Endometrial microvascular endothelial cells (primary cell): ENCODE data around the gene CDH10. TPM values are rescaled to one million over a fixed set of nuclear protein-coding genes. Genes with fewer than 3 reads are reported as not detected.

ENCODE experiments used
- in situ Hi-C: cut with HindIII; loops from 2 replicates; pipeline ENCODE4 v1.10.0; 2017; ENCODE audit warnings: low sequenced_read_pairs, low pct_unique_long_range_greater_than_20kb; ENCODE audit errors: inconsistent ontology term
- total RNA-seq: library from RNA; depleted of rRNA; stranded (reverse); fragments of >200 nt; gene quantifications from one replicate; pipeline ENCODE4 v1.2.3, GENCODE V29; 2015; ENCODE audit errors: inconsistent ontology term

CDH10 gene
- total RNA-seq, 1 donor from 2014 or later: not detected

DNA sequence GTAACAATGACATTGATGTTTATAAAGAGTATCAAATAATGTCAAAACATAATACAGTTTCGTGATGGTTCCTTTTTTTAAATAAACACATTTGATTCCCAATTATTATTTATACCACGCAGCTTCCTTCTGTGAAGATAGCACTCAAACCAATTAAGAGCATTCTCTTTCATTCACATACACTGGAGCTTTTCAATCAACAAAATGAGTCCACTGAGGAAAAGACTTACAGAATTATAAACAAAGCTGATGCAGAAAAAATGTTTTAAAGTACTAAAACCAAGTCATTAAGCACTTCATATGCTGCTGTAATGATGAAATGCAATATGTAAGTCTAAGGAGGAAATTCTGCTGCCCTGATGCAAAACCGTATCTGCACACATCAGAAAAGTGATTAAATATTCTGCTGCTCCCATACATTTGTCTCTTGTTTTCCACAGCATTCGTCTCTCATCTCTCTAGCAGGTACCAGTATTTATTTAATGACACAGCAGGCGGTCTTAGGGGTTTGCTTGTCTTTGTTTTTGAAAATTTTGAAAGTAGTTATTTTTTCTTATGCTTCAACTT lies 147.1 kb downstream of the CDH10 start:
- in situ Hi-C loops: no loop called here

DNA sequence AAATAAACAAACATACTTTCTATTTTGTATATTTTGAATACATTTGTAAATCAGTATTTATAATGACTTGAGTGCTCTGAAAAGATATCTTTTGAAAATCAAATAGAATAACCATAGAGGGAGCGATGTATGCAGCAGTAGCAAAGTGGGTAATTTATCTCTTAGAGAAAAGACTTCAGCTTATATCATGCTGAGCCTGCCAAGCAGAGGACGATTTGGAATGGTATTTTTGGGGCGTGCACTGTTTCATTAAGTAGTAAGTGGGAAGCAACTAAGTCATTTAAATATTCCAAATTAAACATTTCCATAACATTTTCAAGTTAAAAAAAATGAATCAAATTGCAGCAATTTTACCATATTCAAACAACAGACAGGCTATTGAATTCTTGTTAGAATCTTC lies 147.6 kb downstream of the CDH10 start:
- in situ Hi-C loops: no loop called here

DNA sequence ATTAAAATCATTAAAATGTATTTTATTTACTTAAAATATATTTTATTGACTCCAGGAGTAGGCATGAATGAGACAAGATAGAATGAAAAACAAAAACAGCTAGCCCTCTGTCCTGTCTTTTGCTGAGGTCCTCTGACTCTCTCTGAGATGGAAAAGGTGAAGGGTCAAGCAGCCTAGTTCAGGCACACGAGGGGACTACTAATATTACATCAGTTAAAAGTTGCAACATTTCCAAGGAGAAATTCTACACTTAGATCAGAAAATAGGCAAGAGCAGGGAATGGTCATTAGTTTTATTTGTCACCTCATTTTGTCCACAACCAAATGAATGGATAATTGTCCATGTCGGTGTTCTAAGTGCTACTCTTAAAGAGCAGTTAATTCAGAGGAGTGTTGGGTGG lies 148.5 kb downstream of the CDH10 start:
- in situ Hi-C loops: no loop called here

DNA sequence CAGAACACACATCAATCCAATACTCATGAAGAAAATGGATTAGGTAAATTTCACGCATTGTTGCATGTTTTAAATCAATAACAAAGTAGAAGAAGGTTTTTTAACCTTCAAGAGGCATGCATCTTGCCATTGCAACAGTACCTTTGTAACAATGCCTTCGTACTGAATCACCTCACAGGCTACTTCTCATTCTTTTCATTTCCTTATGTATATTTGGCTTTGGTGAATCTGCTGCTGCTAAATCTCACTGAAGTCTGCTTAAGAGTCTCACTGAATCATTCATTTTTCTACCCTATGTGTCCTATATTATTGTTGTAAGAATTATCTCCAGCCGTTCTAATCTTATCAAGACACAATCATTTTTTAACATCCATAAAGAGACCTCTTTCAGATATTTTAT lies 152.5 kb downstream of the CDH10 start:
- in situ Hi-C loops: no loop called here

DNA sequence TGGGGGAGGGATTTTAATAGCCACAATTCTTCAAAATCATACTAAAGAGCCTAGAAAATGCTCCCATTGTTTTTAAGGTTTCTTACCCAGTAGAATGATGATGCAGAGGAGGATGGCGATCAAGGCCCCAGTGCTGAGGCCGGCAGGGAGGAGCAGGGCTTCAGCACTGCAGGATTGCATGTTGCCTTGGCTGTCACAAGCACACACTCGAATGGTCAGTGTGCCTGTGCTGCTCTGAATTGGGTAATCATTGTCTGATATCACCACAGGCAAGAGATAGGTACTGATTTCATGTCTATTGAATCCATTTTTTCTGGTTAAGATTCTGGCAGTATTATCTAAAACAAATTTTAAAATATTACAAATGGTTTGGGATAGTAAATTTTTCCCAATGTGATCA lies 153.3 kb downstream of the CDH10 start:
- in situ Hi-C loops: no loop called here

DNA sequence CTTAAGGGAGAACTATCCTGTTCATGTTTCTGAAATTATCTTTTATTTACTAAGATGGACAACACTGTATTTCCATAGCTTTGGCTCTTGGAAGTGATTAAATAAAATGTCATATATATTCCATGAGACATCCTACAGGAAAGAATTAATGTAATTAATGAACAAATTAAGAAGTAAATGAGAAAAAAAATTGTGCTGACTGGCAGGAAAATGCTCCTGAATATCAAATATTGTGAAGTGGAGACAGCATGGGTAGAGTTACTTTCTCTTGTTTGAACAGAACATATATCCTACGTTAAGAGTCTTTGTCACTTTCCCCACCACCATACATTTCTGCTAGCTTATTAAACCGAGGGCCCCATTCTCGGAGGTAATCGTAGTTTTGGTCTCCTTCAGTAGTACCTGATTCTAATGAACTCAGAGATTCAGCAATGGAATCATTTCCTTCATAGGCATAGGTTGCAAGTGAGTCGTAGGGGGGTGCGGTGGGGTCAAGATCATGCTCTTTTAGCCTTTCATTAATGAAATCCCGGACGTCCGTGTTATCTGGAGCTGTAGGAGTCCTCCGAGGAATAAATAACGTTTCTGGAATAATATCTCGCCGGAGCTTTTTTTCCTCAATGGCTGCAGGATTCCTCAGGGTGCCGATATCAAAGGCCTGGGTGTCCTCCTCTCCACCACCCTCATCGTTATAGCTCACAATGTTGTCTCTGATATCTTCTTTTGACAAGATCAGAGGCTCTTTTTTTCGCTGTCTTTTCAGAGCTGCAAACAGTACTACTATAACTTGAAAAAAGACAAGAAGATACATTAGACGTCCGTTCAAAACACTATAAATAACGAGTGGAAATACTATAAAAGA lies 157.2 kb downstream of the CDH10 start:
- in situ Hi-C loops: no loop called here

DNA sequence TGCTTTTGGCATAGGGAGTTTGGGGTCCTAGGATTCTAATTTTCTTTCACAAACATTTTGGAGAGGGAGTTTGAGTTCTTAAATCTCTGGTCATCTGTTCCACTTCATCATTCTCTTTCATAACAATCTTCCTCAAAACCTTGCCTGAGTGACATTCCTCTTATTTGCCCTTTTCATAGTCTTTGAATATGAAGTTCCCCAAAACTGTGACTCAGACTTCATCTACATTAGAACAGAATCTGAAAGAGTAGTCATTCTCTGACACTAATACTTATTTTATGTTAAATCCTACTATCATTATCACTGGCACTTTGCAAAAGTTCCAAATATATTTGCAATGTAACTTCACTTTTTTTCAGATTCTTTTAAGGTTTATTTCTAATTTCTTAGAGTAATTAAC lies 163.8 kb downstream of the CDH10 start:
- in situ Hi-C loops: no loop called here

DNA sequence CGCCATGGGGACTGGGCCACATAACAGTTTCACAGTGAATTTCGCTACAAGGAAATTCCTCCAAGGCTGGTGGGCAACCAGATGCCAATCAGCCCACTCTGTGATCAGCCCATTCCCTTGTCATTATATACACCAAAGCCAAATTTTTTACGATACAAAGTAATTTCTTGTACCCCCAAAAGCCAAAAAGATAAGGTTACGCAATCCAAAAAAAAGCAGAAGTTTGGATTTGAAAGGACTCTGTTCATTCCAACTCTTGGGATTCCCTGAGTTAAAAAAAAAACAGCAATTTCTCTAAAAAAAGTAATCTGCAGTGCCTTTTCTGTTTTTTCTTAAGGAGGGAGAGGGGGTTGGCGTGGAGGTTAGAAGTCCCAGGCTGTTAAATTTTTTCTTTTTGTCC lies 166.8 kb downstream of the CDH10 start:
- in situ Hi-C loops: no loop called here

DNA sequence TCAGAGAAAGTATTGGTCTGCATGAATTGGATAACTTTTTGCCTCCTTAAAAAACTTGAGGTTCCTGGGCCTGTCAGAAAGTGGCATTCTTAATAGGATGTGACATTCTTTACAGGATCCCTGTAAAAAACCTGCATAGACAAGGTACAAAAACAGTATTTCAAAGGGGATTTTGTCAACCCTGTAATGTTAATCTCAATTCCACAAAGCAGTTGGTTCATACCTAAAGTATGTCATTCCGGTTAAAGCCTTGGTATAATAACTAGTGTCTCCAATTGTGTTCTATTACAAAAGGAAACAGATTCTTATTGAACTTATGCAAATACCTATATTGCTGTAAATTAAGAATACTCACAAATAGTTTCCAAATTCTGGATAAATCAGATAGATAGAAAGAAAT lies 169.7 kb downstream of the CDH10 start:
- in situ Hi-C loops: no loop called here

DNA sequence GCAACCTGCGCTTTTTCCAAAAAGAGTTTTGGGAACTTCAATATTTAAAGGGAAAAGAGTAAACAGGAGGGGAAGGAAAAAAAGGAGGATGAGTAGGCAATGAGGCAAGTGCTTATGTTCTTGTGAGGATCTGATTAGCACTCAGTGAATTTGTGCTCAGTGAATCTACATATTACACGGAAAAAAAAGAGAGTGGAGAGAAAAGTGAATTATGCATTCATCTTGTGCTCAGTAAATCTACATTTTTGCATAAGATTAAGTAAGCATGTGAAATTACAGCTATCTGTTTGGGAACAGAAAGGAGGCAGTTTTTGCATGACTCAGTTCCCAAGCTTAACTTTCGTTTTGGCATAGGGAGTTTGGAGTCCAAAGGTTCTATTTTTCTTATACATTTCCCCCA lies 170.1 kb downstream of the CDH10 start:
- in situ Hi-C loops: no loop called here

DNA sequence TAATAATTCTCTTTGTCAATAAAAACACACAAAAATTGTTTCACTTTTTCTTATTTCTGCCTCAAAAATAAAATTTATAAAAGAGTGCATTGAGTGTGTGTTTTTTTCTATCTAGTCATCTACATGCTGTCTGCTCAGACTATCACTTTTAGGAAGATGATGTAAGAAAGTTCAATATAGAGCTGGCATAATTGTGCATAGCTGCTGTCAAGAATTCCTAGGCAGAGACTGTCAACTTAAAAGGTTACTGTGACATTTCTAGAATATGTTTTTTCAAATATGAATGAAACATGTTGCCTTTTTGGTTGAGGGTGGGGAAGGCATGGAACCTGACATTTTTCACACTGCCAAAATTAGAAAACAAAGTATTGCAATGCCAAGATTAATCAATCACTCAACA lies 172.3 kb downstream of the CDH10 start:
- in situ Hi-C loops: no loop called here

DNA sequence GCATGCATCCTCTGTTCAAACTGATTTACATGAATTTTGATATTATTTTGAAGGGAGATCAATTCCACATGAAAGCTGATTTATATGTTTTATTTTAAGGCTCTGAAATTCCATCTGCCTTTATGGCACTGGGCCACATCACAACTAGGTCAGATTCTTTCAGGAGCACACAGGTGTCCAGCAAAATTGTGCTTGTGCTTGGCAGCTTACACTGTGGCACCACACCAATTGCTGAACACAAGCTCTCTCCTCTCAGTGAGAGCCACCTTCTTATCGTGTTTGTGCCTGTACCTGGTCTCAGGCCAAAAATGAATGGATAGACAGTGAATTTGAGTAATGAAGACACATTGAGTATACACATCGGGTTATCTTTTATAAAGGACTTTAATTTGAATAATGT lies 200.4 kb downstream of the CDH10 start:
- in situ Hi-C loops: no loop called here

DNA sequence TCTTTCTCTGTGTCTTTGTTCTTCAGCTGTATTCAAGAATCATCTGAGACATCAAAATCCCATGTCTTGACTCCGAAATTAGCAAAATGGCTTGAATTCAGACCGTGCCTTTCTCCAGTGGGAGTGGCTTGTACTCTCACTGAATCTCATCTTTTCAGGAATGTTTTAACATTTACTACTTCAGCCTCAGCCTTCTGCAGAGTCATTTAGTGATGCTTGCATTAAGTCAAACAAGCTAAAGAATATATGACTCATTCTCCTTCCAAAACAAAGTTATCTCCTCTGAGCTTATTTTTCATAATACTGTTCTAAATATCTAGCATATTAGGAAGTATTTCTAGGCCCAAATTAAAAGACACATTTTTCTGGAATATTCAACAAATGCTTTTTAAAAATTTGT lies 205.3 kb downstream of the CDH10 start:
- in situ Hi-C loops: no loop called here
